GM18508 (cell line): ENCODE results near the gene ELOVL1.

Experiments used
- ATAC-seq: cut with Tn5 transposase; IDR thresholded peaks from one replicate; pipeline ENCODE4 v1.9.1; 2021; ENCODE audit warnings: moderate number of reproducible peaks; ENCODE audit not compliant: insufficient read depth, unreplicated experiment

ELOVL1 gene

DNA sequence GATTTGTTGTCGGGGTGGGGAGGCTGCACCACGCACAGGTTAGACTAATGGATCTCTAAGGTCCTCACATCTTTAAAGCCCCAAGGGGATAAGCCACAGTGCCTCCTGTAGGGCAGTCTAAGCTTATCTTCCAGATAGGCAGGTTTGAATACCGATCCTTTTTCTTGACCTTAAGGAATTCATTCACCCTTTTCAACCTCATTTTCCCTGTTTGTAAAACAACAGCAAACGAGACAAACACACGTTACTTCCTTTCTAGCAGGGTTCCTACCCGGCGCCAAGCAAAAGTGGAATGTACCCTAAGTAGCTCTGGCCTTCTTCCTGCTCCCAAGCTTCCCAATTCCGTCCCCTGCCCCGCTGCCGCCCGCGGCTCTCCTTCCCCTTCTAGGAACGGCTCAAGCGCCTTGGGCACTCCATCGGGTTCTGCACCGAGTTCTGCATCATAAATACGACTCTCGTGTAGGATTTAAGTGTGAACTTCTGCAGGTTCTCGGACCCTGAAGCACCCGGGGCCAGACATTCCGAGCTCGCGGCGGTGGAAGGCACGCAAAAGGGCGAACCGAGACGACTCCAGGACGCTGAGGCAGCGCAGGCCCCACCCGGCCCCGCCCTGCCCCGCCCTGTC is 9.6 kb downstream of the ELOVL1 start:
- no peak for ATAC-seq

DNA sequence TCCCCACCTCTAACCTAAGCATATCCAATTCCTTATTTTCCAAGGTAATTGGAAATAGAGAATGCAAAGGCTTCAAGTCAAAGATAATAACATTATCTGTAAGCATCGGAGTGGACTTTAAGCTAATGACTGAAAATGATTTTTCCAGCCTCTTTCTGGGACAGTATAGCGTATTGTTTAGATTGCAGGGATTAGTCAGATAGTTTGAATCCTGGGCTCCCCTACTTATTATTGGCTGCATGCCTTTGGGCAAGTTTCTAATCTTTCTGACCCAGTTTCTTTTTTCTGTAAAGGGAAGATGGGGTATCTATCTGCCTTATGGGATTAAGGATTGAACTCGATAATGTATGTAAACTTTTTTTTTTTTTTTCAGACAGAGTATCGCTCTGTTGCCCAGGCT is 10.6 kb downstream of the ELOVL1 start:
- no peak for ATAC-seq

DNA sequence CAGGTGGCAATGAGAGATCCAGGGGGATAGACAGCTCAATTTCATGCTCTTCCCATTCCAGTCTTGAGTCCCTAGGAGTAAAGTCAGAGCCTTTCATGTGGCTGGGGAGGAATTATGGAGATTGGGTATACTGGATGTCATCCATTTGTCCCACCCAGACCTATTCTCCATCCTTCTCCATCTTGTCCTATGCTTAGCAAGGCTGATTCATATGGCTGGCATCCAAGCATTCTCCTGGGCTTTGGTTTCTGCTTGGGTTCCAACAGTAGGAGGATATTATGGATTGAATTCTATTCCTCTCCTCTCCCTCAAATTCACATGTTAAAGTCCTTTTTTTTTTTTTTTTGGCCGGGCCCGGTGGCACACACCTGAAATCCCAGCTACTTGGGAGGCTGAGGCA is 12.9 kb downstream of the ELOVL1 start:
- no peak for ATAC-seq

GRCh38 chr1:43354471-43354870 is 13.3 kb downstream of the ELOVL1 start:
- ATAC-seq = no peak

- ATAC-seq = no peak
Observed at GRCh38 chr1:43352881-43353280, 14.9 kb downstream of the ELOVL1 start.

DNA sequence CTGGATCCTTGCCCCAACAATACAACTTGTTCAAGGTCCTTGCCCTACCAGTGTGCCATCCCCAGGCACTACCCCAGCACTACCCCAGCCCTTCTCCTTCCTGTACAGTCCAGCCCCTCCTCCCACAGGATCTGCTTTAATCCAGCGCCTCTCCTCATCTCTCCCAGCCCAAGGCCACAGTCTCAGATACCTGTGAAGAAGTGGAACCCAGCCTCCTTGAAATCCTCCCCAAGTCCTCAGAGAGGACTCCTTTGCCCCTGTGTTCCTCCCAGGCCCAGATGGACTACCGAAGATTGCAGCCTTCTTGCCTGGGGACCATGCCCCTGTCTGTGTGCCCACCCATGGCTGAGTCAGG is 15.5 kb downstream of the ELOVL1 start:
- ATAC-seq = no peak

GRCh38 chr1:43351421-43352350 is 16.1 kb downstream of the ELOVL1 start:
- no peak for ATAC-seq

- ATAC-seq = no peak
Observed at GRCh38 chr1:43350976-43351375, 16.8 kb downstream of the ELOVL1 start.

DNA sequence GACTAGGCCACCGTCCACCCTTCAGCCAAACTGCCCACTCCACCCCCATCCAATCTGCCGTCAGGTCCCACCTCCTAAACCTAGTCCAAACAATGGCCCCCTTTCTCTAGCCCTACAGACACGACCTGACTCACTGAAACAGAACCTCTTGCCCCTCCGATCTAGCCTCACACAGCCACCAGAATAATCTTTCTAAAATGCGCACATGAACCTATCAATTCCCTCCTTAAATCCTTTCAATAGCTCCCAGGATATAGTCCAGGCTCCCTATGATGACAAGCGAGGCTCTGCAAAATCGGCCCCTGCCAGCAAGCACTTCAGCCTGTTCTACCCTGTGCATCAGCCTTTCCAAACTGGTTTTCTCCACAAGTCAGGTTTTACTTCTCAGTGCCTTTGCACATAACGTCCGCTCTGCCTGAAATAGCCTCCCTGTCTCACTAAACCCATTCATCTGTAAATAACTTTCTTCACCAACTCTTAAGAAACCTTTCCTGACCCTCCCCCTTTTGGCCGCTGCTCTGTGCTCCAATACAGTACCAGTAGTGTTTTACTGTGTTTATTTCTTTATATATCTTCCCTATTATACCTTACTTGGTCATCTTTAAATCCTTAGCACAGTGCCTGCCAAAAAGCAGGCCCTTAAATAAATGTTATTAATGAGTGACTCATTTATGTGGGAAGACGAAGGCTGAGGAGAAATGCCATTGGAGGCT is 18.1 kb downstream of the ELOVL1 start:
- ATAC-seq = no peak

GRCh38 chr1:43348809-43349593 is 18.8 kb downstream of the ELOVL1 start:
- no peak for ATAC-seq

DNA sequence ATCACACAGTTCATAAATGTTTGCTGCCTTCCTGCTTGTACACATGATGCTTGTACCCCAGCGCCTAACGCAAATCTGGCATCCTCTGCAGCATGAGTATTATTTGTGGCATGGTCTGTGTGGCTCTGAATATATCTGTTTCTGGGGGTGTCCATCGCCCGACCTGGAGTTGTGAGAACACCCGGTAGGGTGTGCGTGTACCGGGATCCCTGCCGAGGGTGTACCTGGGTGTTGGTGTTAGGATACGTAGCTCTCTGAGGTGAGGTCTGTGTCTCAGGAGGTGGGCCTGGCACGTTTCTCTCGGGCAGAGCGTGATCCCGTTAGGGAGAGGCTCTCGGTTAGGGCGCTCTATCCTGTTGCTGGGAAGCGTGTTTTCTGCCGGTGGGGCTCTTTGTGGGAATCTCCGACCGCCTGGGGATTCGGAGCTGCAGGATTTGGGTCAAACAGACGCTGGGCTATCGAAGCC is 19.4 kb downstream of the ELOVL1 start:
- no peak for ATAC-seq

- ATAC-seq = no peak
Observed at GRCh38 chr1:43346636-43347035, 21.2 kb downstream of the ELOVL1 start.

GRCh38 chr1:43345120-43345519 is 22.7 kb downstream of the ELOVL1 start:
- no peak for ATAC-seq

DNA sequence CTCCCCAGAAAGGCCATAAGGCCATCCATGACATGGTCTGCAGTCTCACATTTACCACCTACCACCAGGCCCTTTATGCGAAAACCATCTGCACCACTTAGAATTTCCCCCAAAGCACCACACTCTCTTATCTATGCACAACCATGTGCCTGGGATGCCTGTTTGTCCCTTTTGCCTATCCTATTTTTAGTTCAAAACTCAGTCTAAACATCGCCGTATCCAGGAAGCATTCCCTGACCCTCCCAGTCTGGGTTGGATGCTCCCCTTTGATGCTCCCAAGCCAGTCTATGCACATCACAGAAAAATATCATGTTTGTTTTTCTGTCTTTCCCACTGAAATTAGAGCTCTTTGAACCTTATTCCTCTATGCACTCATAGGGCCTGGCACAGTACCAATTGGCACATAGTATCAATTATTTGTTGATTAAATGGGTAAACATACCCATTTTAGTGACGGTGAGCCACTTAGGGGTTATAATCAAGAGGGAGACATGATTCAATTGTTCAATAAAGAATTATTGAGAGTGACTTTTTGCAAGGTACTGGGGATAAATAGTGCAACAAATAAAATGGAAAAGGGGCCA is 23.5 kb downstream of the ELOVL1 start:
- no peak for ATAC-seq

DNA sequence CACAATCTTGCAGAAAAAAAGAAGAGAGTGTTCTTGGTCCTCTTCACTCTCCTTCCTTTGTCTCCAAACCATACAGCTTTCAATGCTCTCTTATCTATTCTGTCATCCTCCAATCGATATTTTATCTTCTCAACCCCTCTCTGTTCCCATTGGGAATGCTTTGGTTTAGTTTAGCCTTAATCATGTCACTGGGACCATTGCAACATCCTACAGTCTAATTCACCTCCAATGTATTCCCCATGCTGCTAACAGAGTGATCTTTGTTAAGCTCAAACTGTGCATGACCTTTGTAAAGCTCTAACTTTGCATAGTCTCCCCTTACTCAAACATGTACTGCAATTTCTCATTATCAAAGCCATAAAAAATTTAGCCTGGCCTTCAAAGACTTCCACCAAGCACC is 27.3 kb downstream of the ELOVL1 start:
- no peak for ATAC-seq

DNA sequence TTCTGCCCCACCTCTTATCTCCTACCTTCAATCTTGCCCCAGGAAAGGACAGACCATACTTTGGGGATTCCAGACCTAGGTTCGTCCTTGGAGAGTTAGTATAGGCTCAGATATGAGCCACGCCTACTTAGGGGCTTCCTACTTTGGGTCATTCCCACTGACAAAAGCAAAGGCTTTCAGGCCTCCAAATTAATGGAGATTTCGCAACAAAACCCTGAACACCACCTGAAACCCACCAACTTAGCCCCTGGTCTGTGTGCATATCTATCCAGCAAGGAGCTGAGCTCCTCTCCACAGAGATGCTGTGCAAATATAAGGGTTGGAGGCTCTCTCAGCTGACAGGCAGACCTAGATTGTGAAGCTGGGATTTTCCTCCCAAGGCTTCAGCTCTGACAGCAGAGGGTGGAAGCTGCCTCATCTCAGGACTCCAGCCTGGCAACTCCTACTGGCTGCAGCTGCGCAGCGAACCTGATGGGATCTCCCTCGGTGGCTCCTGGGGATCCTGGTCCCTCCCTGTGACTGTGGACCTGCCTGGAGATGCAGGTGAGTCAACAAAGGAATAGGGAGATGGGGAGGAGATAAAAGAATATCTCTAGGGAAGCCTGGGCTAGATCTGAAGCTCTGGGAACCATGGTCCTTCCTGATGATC is 28.1 kb downstream of the ELOVL1 start:
- ATAC-seq = no peak

DNA sequence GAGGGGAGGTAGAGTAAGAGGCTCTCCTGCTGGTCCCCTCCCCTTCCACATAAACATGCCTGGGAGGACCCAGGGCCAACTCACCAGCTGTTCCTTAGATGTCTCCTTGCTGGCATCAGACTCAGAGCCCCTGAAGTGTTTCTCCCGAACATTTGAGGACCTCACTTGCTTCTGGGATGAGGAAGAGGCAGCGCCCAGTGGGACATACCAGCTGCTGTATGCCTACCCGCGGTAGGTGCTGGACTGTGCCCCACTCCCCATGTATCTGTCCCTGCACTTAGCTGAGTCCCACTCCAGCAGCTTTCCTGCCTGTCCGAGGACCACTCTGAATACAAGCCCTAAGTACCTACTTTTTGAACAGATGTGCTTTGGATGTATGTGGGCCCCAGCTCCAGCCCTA is 29.8 kb downstream of the ELOVL1 start:
- ATAC-seq = no peak

DNA sequence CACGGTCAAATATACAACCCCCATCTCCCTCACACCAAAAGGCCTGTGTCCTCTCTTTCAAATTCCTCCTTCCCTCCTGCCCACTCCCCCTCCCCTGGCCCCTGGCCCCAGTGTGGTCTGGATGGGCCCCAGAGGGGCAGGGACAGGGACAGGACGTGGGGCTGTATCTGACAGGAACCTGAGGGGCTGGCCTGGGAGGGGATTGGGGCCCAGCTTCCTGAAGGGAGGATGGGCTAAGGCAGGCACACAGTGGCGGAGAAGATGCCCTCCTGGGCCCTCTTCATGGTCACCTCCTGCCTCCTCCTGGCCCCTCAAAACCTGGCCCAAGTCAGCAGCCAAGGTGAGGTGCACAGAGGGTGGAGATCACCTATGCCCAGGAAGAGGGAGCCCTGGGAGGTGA is 30.2 kb downstream of the ELOVL1 start, which contains the start of gene MPL:
TSS of gene MPL (plus strand) at position 231 of the 400 bp plus-strand sequence. CDS start at position 262, 31 bp downstream.
- ATAC-seq = no peak

GRCh38 chr1:43334453-43335205 is 33.2 kb downstream of the ELOVL1 start:
- ATAC-seq = no peak
